ENCODE data around the gene RALGPS1. TPM values are rescaled to one million over a fixed set of nuclear protein-coding genes. Genes with fewer than 3 reads are reported as not detected.

Gene RALGPS1
- total and polyA plus RNA-seq, 4 donors, result 34.4 to 80.9 (median 73.2) TPM

DNA sequence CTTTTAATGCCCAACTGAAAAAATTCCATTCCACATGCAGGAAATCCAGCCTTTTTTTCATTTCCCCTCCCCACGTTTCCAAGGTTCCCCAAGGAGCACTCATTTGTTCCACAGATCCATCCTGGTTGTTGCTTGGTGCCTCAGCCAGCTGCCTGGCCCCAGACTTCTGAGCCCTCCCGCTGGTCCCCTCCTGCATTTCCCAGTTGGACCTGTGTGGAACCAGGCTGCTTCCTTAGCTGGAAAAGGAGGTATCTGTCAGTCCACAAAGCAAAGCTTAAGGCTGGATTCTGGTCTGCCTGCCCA is 163.0 kb downstream of the RALGPS1 start:
- no peak overlapping the region for H3K27ac ChIP-seq (ENCODE audit: low read depth, low read length)
- peaks cover 26% of the 10 kb centered on the region for H3K4me1 ChIP-seq (ENCODE audit: control insufficient read depth, insufficient read depth, low read length)
- 51% methylated on average over 2 of the region's 2 CpGs for whole genome bisulfite sequencing (ENCODE audit: insufficient coverage)
- peak in 1 of 6 donors; percentile 34 for DNase-seq (ENCODE audit: low read depth in 4 of 6, low spot score in 6 of 6)
- no peak overlapping the region for H3K4me3 ChIP-seq (ENCODE audit: low read depth, low read length)
- no peaks in the 10 kb centered on the region for H3K9me3 ChIP-seq (ENCODE audit: control insufficient read depth, insufficient read depth, low read length)
- H3K27me3 ChIP-seq (ENCODE audit: control insufficient read depth, insufficient read depth, low read length), result no peaks in the 10 kb centered on the region
- H3K36me3 ChIP-seq (ENCODE audit: control insufficient read depth, insufficient read depth, low read length), result peaks cover 4% of the 10 kb centered on the region

DNA sequence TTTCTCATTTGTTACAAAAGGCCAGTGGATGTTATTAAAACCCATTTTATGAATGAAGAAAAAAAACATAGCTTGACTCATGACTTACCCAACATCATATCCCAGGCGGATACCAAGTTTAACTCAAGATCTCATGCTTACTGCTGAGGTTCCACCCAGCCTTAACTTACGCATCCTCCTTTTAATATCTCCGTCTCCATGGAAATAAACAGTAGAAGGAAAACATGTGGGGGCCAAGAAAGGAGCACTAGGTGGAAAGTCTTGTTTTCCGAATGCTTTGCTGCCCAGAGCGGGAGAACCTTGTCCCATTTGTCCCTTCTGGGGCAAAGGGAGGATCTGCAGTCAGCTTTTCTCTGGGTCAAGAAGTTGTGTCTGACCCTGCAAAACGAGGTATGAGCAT is 163.8 kb downstream of the RALGPS1 start:
- Histone ChIP-seq H3K4me1 (ENCODE audit: control insufficient read depth, insufficient read depth, low read length) (peaks cover 32% of the 10 kb centered on the region), H3K9me3 (ENCODE audit: control insufficient read depth, insufficient read depth, low read length) (no peaks in the 10 kb centered on the region), H3K27me3 (ENCODE audit: control insufficient read depth, insufficient read depth, low read length) (no peaks in the 10 kb centered on the region), H3K4me3 (ENCODE audit: low read depth, low read length) (no peak overlapping the region), H3K36me3 (ENCODE audit: control insufficient read depth, insufficient read depth, low read length) (peaks cover 4% of the 10 kb centered on the region), H3K27ac (ENCODE audit: low read depth, low read length) (no peak overlapping the region)
- WGBS (ENCODE audit: insufficient coverage), result 100% methylated on average over 2 of the region's 6 CpGs
- no peak for DNase-seq (ENCODE audit: low read depth in 4 of 6, low spot score in 6 of 6)

DNA sequence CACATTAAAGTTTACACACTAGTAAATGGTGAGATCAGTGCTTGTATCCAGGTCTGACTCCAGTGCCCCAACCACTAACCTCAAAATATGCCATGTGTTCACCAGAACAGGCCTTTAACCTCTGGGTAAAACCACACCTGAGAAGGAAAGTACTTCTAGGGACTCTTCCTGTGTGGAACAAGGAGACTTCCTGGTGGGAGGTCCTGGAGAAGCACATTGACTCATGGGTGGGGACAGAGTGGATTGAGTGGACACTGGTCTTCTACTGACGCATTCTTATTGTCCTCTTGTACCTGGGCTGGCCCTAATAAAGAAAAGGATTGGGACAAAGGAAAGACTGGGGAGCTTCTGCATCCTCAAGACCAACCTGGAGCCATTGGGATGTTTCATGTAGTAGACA is 164.4 kb downstream of the RALGPS1 start:
- Histone ChIP-seq H3K27ac (ENCODE audit: low read depth, low read length) (no peak overlapping the region), H3K27me3 (ENCODE audit: control insufficient read depth, insufficient read depth, low read length) (no peaks in the 10 kb centered on the region), H3K4me1 (ENCODE audit: control insufficient read depth, insufficient read depth, low read length) (peaks cover 32% of the 10 kb centered on the region), H3K9me3 (ENCODE audit: control insufficient read depth, insufficient read depth, low read length) (no peaks in the 10 kb centered on the region), H3K4me3 (ENCODE audit: low read depth, low read length) (no peak overlapping the region), H3K36me3 (ENCODE audit: control insufficient read depth, insufficient read depth, low read length) (peaks cover 4% of the 10 kb centered on the region)
- DNase-seq (ENCODE audit: low read depth in 4 of 6, low spot score in 6 of 6), result no peak
- 90% methylated on average over 1 of the region's 1 CpG for WGBS (ENCODE audit: insufficient coverage)

DNA sequence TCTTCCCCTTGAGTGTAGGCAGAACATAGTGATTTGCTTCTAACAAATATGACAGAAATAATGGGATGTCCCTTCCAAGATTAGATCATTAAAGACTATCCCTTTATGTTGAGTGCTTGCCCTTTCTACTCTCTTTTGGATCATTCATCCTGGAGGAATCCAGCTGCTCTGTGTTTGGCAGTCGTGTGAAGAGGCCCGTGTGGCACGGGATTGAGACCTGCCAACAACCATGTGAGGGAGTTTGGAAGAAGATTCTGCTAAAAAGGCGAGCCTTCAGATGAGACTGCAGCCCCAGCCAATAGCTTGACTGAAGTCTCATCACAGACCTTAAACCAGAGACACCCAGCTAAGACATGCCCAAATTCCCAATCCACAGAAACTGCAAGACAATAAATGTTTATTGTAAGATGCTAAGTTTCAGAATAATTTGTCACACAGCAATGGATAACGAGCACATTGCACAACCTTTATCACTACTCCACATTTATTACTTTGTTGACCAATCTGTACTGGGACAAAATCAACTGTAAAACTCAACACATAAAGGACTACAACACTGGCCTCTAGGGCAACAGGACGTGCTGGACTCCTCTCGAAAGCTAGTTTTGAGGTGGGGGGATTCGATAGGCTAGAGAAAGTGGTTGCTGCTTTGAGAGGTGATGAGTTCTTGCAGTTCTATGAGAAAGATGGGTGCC is 165.0 kb downstream of the RALGPS1 start:
- Histone ChIP-seq H3K4me3 (ENCODE audit: low read depth, low read length) (no peak overlapping the region), H3K27me3 (ENCODE audit: control insufficient read depth, insufficient read depth, low read length) (no peaks in the 10 kb centered on the region), H3K36me3 (ENCODE audit: control insufficient read depth, insufficient read depth, low read length) (peaks cover 4% of the 10 kb centered on the region), H3K4me1 (ENCODE audit: control insufficient read depth, insufficient read depth, low read length) (peaks cover 28% of the 10 kb centered on the region), H3K9me3 (ENCODE audit: control insufficient read depth, insufficient read depth, low read length) (no peaks in the 10 kb centered on the region), H3K27ac (ENCODE audit: low read depth, low read length) (no peak overlapping the region)
- no peak for DNase-seq (ENCODE audit: low read depth in 4 of 6, low spot score in 6 of 6)
- 86% methylated on average over 3 of the region's 8 CpGs for WGBS (ENCODE audit: insufficient coverage)

DNA sequence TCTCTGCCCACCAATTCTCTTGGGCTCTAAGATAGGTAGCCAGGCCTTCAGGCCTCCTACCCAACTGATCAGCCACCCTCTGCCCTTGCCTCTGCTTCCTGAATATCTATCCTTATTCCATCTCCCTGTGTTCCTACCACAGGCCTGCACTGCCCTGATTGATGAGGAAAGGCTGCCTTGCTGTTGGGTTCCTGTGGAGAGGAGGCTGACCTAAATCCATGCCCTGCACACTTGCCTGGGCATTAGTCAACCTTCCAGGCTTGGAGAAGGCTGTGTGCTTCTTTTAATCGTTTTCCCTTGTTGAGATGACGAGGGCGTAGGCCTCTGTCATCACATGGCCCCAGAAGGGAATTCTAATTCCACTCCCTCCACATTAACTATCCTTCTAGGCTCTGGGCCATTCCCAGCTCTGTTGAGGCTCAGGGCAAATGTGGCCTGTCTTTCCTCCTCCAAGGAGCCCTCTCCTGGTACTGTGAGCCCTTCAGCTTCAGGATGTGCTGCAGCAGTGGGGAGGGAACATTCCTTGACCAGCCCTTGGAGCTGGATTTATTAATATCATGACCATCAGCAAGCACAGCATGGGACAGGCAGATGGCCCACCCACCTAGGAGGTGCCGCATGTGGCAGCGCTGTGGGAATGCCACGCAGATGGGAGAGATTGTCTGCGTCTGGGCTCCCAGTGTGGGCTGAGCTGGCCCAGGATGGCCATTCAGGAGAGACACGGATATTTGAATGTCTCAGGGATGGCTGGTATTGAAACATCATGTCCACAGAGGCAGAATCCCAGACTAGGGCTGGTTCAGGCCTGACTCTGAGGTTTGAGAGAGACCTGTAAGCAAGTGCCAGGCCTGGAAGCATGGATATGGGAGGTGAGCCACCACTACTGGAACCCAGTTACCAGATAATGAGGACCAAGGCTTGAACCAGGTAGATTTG is 166.9 kb downstream of the RALGPS1 start:
- Histone ChIP-seq H3K27ac (ENCODE audit: low read depth, low read length) (no peak overlapping the region), H3K4me1 (ENCODE audit: control insufficient read depth, insufficient read depth, low read length) (peaks cover 21% of the 10 kb centered on the region), H3K9me3 (ENCODE audit: control insufficient read depth, insufficient read depth, low read length) (no peaks in the 10 kb centered on the region), H3K27me3 (ENCODE audit: control insufficient read depth, insufficient read depth, low read length) (no peaks in the 10 kb centered on the region), H3K36me3 (ENCODE audit: control insufficient read depth, insufficient read depth, low read length) (peaks cover 6% of the 10 kb centered on the region), H3K4me3 (ENCODE audit: low read depth, low read length) (no peak overlapping the region)
- 83% methylated on average over 8 of the region's 8 CpGs for WGBS (ENCODE audit: insufficient coverage)
- no peak for DNase-seq (ENCODE audit: low read depth in 4 of 6, low spot score in 6 of 6)

DNA sequence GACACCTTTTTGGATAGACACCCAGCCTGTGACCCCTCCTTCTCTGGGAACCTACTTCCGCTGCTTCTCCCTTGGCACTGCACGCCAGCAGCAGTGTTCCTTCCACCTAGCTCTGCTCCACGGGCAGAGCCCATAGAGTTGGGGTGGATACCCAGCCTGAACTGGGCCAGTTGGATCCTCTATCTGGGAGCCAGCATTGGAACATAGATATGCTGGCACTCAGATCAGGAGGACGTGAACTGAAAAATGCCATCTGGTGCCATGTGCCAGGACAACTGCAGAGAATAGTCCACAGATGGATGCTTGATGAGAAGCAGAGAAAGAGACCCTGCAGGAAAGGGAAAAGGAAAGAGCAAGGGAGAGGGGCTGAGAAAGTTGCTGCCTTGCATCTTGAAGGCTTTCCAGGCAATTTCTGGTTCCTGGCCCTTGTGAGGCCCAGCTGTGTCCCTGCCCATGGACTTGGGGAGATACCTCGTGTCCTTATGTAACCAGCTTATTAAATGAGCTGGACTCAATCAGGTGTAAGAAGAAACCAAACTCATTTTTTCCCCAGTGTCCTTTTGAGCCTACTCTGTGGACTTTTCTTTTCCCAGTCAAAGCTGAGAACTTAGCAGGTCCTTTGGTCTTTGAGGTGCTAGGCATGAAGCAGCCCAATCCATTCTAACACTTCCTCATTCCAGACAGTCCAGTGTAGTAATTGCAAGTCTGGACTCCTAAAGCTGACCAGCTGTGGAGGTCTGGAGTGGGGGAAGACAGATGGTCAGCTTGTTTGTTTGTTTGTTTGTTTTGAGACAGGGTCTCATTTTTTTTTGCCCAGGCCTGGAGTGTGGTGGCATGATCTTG is 168.8 kb downstream of the RALGPS1 start:
- peaks cover 9% of the 10 kb centered on the region for H3K36me3 ChIP-seq (ENCODE audit: control insufficient read depth, insufficient read depth, low read length)
- H3K4me1 ChIP-seq (ENCODE audit: control insufficient read depth, insufficient read depth, low read length), result peaks cover 12% of the 10 kb centered on the region
- 87% methylated on average over 4 of the region's 5 CpGs for WGBS (ENCODE audit: insufficient coverage)
- peak in 1 of 6 donors; percentile 28 for DNase-seq (ENCODE audit: low read depth in 4 of 6, low spot score in 6 of 6)
- H3K9me3 ChIP-seq (ENCODE audit: control insufficient read depth, insufficient read depth, low read length), result no peaks in the 10 kb centered on the region
- H3K4me3 ChIP-seq (ENCODE audit: low read depth, low read length), result no peak overlapping the region
- no peak overlapping the region for H3K27ac ChIP-seq (ENCODE audit: low read depth, low read length)
- H3K27me3 ChIP-seq (ENCODE audit: control insufficient read depth, insufficient read depth, low read length), result no peaks in the 10 kb centered on the region

DNA sequence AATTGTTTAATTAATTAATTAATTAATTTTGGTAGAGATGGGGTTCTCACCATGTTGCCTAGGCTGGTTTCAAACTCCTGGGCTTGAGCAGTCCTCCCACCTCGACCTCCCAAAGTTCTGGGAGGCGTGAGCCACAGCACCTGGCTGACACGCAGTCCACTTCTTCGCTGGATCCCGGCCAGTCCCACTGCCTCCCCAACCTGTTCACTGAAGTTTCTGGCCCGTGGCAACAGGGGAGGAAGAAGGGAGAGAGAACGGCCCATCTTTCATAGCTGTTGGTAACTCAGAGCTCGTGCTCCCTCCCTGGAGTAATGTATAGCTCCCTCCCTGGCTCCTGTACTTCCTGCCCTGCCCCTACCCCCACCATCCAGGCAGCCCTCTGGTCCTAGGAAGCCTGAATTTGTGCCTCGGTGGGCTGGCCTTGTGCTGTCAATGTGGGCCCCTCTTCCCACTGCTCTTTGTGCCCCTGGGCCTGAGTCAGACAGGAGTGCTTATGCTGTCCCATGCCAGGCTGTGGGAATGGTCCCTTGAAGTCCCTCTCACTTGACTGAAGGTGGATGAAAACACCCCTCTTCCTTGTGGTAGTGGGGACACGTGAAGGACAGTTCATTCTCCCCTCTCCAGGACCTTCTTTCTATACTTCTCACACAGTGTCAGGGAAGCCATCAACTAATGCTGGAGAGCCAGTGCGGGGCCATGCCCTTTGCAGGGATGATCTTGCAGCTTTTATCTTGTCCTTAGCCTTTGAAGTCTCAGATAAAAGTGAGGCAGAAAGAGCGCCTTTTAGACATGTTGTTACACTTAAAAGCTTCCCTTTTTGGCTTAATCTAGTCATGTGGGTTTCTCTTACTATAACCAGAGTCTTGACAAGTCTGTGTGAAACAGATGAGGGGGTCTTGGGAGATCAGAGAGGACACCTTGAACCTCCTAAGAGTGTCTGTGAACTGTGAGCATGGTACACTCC is 169.8 kb downstream of the RALGPS1 start:
- Histone ChIP-seq H3K27me3 (ENCODE audit: control insufficient read depth, insufficient read depth, low read length) (no peaks in the 10 kb centered on the region), H3K27ac (ENCODE audit: low read depth, low read length) (no peak overlapping the region), H3K36me3 (ENCODE audit: control insufficient read depth, insufficient read depth, low read length) (peaks cover 17% of the 10 kb centered on the region), H3K4me1 (ENCODE audit: control insufficient read depth, insufficient read depth, low read length) (peaks cover 12% of the 10 kb centered on the region), H3K9me3 (ENCODE audit: control insufficient read depth, insufficient read depth, low read length) (no peaks in the 10 kb centered on the region), H3K4me3 (ENCODE audit: low read depth, low read length) (no peak overlapping the region)
- WGBS (ENCODE audit: insufficient coverage), result 88% methylated on average over 9 of the region's 12 CpGs
- DNase-seq (ENCODE audit: low read depth in 4 of 6, low spot score in 6 of 6), result no peak

DNA sequence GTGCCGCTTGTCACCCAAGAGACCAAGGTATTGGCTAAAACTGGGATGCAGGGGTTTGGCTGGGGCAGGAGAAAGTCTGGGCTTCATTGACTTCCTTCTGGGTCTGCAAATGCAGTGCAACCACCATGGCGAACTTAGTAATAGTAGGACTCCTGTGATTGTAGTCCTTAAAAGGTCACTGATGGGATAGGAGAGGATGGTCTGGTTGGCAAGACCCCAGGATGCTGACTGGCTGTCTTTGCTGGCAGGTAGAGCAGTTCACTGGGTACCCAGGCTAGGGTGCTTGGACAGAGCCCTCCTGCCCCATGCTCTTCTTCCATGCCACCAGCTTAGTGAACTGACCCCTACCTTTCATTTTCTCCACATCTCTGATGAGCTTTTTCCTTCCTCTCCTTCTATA is 170.6 kb downstream of the RALGPS1 start:
- no peak for DNase-seq (ENCODE audit: low read depth in 4 of 6, low spot score in 6 of 6)
- WGBS (ENCODE audit: insufficient coverage), result 89% methylated on average over 2 of the region's 2 CpGs

DNA sequence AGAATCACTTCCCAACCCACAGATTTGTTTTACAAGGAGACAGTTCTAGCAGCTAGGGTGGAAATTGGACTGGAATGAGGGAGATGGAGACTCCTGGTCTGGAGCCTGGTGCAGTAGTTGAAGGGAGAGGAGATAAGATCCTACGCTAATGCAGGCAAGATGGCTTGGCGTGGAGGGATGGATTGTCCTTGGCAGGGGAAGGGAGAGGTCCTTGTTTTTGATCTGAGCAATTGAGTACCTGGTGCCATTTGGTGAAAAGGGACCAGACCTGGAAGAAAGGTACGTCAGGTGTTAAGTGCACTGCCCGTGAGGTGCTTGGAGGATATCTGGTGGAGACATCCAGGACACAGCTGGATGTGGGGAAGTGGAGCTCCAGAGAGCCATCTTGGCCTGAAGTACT is 172.2 kb downstream of the RALGPS1 start:
- Histone ChIP-seq H3K27ac (ENCODE audit: low read depth, low read length) (no peak overlapping the region), H3K9me3 (ENCODE audit: control insufficient read depth, insufficient read depth, low read length) (no peaks in the 10 kb centered on the region), H3K4me1 (ENCODE audit: control insufficient read depth, insufficient read depth, low read length) (peaks cover 16% of the 10 kb centered on the region), H3K4me3 (ENCODE audit: low read depth, low read length) (no peak overlapping the region), H3K36me3 (ENCODE audit: control insufficient read depth, insufficient read depth, low read length) (peaks cover 35% of the 10 kb centered on the region), H3K27me3 (ENCODE audit: control insufficient read depth, insufficient read depth, low read length) (no peaks in the 10 kb centered on the region)
- no peak for DNase-seq (ENCODE audit: low read depth in 4 of 6, low spot score in 6 of 6)
- WGBS (ENCODE audit: insufficient coverage), result 95% methylated on average over 4 of the region's 4 CpGs

More for the DNA sequence above, 170.6 kb downstream of the RALGPS1 start:
- peaks cover 25% of the 10 kb centered on the region for H3K36me3 ChIP-seq (ENCODE audit: control insufficient read depth, insufficient read depth, low read length)
- H3K27ac ChIP-seq (ENCODE audit: low read depth, low read length), result no peak overlapping the region
- H3K4me3 ChIP-seq (ENCODE audit: low read depth, low read length), result no peak overlapping the region
- H3K4me1 ChIP-seq (ENCODE audit: control insufficient read depth, insufficient read depth, low read length), result peaks cover 12% of the 10 kb centered on the region
- no peaks in the 10 kb centered on the region for H3K9me3 ChIP-seq (ENCODE audit: control insufficient read depth, insufficient read depth, low read length)
- no peaks in the 10 kb centered on the region for H3K27me3 ChIP-seq (ENCODE audit: control insufficient read depth, insufficient read depth, low read length)

All from spinal cord (tissue), 10 donors.